ENCODE data around the gene PNMA6F.

GRCh38 chrX:153310901-153311300 lies 10.7 kb downstream of the PNMA6F start:
- TF ChIP-seq EZH2 (IDR thresholded peaks at IDR 0.05) (no peak), CTCF (IDR thresholded peaks at IDR 0.05) (peak; percentile 3), EZH2phosphoT487 (IDR thresholded peaks at IDR 0.05) (no peak)

All from neural progenitor cell (in vitro differentiated cells).